ENCODE measurements around the gene OTOF. TPM values are rescaled to one million over a fixed set of nuclear protein-coding genes. Genes with fewer than 3 reads are reported as not detected.

OTOF gene
- total and polyA plus RNA-seq, 2 donors (not counting 3 experiments of a cell fraction or from before 2014, with no cell fraction given) = 0.06 to 0.22 TPM

DNA sequence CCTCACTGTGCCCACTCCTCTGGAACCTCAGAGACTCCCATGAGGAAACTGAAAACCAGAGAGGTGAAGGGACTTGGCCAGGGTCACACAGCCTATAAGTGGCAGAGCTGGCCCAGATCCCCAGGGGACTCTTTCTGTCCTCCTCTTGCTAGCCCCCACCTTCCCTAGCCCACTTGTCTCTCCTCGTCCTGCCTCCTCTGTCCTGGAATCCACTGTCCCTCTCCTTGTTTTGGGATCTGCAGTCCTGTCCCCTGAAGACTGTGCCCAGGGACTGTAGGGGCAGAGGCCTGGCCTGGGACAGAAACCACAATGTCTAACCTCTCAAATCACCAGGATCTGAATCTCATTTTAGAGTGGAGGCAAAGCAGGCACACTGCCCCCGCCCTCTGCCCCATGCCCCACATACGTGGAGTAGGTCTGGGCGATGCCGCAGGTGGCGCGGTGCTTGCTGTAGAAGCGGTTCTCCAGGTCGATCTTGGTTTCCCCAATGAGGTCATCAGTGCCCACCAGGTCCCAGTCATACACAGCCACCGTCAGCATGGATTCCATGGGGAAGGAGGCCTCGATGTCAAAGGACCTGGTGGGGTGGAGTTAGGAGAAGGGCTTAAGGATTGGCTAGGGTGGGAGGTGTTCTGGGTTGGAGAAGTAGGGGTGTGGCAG, 12.5 kb downstream of the OTOF start:
- POLR2A ChIA-PET = no interaction called here
- H3K27ac ChIP-seq (ENCODE audit: insufficient read depth, low read depth, low read length) = no peak overlapping the region
- TF ChIP-seq JUN (IDR thresholded peaks at IDR 0.05; ENCODE audit: borderline replicate concordance, insufficient read depth, insufficient read length, low read depth) (no peak), POLR2AphosphoS5 (IDR thresholded peaks at IDR 0.05; ENCODE audit: insufficient read depth, low read depth, low read length) (no peak), POLR2A (IDR thresholded peaks at IDR 0.05; ENCODE audit: low read depth, low read length) (no peak), GATA2 (IDR thresholded peaks at IDR 0.05; ENCODE audit: insufficient read depth, insufficient read length, low read depth, low read length) (no peak), EZH2 (IDR thresholded peaks at IDR 0.05; ENCODE audit: borderline replicate concordance, low read depth, low read length, severe bottlenecking) (no peak), MYC (IDR thresholded peaks at IDR 0.05; ENCODE audit: low read depth, low read length) (no peak), FOS (IDR thresholded peaks at IDR 0.05; ENCODE audit: borderline replicate concordance, insufficient read depth, low read length) (no peak)
- TF ChIP-seq, protein P1, sequence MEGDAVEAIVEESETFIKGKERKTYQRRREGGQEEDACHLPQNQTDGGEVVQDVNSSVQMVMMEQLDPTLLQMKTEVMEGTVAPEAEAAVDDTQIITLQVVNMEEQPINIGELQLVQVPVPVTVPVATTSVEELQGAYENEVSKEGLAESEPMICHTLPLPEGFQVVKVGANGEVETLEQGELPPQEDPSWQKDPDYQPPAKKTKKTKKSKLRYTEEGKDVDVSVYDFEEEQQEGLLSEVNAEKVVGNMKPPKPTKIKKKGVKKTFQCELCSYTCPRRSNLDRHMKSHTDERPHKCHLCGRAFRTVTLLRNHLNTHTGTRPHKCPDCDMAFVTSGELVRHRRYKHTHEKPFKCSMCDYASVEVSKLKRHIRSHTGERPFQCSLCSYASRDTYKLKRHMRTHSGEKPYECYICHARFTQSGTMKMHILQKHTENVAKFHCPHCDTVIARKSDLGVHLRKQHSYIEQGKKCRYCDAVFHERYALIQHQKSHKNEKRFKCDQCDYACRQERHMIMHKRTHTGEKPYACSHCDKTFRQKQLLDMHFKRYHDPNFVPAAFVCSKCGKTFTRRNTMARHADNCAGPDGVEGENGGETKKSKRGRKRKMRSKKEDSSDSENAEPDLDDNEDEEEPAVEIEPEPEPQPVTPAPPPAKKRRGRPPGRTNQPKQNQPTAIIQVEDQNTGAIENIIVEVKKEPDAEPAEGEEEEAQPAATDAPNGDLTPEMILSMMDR (IDR thresholded peaks at IDR 0.05; ENCODE audit: extremely low read depth in 1 of 2, insufficient read depth in 1 of 2, low read depth in 1 of 2, low read length in 2 of 2) = no peak
- TF ChIP-seq, protein P2, sequence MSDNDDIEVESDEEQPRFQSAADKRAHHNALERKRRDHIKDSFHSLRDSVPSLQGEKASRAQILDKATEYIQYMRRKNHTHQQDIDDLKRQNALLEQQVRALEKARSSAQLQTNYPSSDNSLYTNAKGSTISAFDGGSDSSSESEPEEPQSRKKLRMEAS (IDR thresholded peaks at IDR 0.05; ENCODE audit: insufficient read depth, insufficient read length) = no peak
- H4K20me1 ChIP-seq (replicated peaks; ENCODE audit: control insufficient read depth, extremely low read depth, insufficient read depth, low read length) = no peaks in the 10 kb centered on the region
- intact Hi-C loops (cut with micrococcal nuclease) = loop anchor here (5.0 kb wide), 1 partner anchor 223 kb away; the partner anchor contains the start of genes HADHA and HADHB
- H3K27me3 ChIP-seq (ENCODE audit: control insufficient read depth in 2 of 2, insufficient read depth in 2 of 2, low read length in 2 of 2) = no peaks in the 10 kb centered on the region
- CTCF ChIA-PET = no interaction called here
- H3K9me1 ChIP-seq (replicated peaks; ENCODE audit: control insufficient read depth, extremely low read depth, insufficient read depth, low read length) = no peaks in the 10 kb centered on the region
- no peak overlapping the region for H3K4me3 ChIP-seq (replicated peaks in 1 of 3; ENCODE audit: insufficient read depth in 1 of 3, low read depth in 1 of 3, low read length in 3 of 3)
- DNase-seq (ENCODE audit: low read depth, low spot score) = no peak
- no peaks in the 10 kb centered on the region for H3K36me3 ChIP-seq (ENCODE audit: control insufficient read depth in 2 of 2, extremely low read depth in 1 of 2, insufficient read depth in 2 of 2, low read length in 2 of 2)
- dilution Hi-C loops (cut with MboI; ENCODE audit: extremely low pct_ligation_motif_present, low sequenced_read_pairs) = no loop called here
- no peaks in the 10 kb centered on the region for H3K4me1 ChIP-seq (ENCODE audit: control insufficient read depth, extremely low read depth, insufficient read depth, low read length)
- FAIRE-seq = no peak
- no peaks in the 10 kb centered on the region for H3K79me2 ChIP-seq (ENCODE audit: control insufficient read depth, insufficient read depth, low read length)
- H3K9ac ChIP-seq (replicated peaks; ENCODE audit: extremely low read depth, insufficient read depth, low read length) = no peak overlapping the region
- H3K4me2 ChIP-seq (ENCODE audit: insufficient read depth, low read length) = no peak overlapping the region
- BruUV-seq (replicated peaks) = no TSS peak
- no peaks in the 10 kb centered on the region for H3K9me3 ChIP-seq (replicated peaks; ENCODE audit: control insufficient read depth, insufficient read depth, low read length)
- no peak overlapping the region for H2AFZ ChIP-seq (ENCODE audit: low read depth, low read length)

All from endothelial cell of umbilical vein (primary cell).